Right renal pelvis (tissue), 4 donors: ENCODE results near the gene ZNF331. TPM values are rescaled to one million over a fixed set of nuclear protein-coding genes. Genes with fewer than 3 reads are reported as not detected.

Experiments
- DNase-seq, 4 donors: peaks; one replicate each; pipeline ENCODE4 v3.0.0-alpha.2; 2013; ENCODE audit warnings: low read depth in 4 of 4, low spot score in 3 of 4, missing footprints in 1 of 4
- polyA plus RNA-seq, 4 donors: library from polyadenylated mRNA; unstranded; fragments of 120-200 nt; gene quantifications; one replicate each; pipeline ENCODE4 v1.2.1, GENCODE V29; 2013; ENCODE audit not compliant: insufficient read length in 4 of 4

The ZNF331 gene
- polyA plus RNA-seq, 4 donors: 14.6 to 23.2 (median 16.4) TPM

GRCh38 chr19:53624771-53625545 lies 87.0 kb downstream of the ZNF331 start:
- DNase-seq: no peak

- DNase-seq: no peak
Measured at GRCh38 chr19:53626486-53626885, 88.5 kb downstream of the ZNF331 start.

GRCh38 chr19:53626976-53627375 lies 89.0 kb downstream of the ZNF331 start:
- no peak for DNase-seq

Other genes with a start within 250 kb of the ZNF331 start
- gene ZNF845, start 204.4 kb upstream of the ZNF331 start, polyA plus RNA-seq: 10 to 100 TPM in 3 of 4 donors, 1 to 10 TPM in 1; 7.4 to 10.9 (median 10.3) TPM
- 10 to 100 TPM in 3 of 4 donors, 1 to 10 TPM in 1; 9.2 to 12.4 (median 11.7) TPM for gene ZNF525, start 172.4 kb upstream of the ZNF331 start, polyA plus RNA-seq
- 10 to 100 TPM in 3 of 4 donors, 1 to 10 TPM in 1; 9.6 to 14.5 (median 12.7) TPM for gene ZNF765, start 143.0 kb upstream of the ZNF331 start, polyA plus RNA-seq
- 10 to 100 TPM; 10.9 to 18.7 (median 15.1) TPM for gene ZNF761, start 106.2 kb upstream of the ZNF331 start, polyA plus RNA-seq
- 1 to 10 TPM; 5.4 to 8.3 (median 7.1) TPM for gene ZNF813, start 70.4 kb upstream of the ZNF331 start, polyA plus RNA-seq
- not detected for gene DPRX, start 93.9 kb downstream of the ZNF331 start, polyA plus RNA-seq